A549 (cell line): ENCODE data around the gene PHOSPHO2. TPM values are rescaled to one million over a fixed set of nuclear protein-coding genes. Genes with fewer than 3 reads are reported as not detected.

Experiments
- ATAC-seq, 2 experiments: fragments of 200-7000 bp in 1 of 2; fragments of >200 bp in 1 of 2; cut with Nextera tagmentation in 1 of 2; cut with Tn5 transposase in 1 of 2; 3 replicates each; pipeline versions ENCODE4 v1.8.0 to v1.9.1; 2018 to 2020; ENCODE audit warnings: mild to moderate bottlenecking in 1 of 2, moderate library complexity in 1 of 2
- CTCF ChIA-PET: fragments of 300-600 bp; sonication (Branson Sonifier 250); formaldehyde crosslinking; extraction: SDS; loops from one replicate; lab custom pipeline; 2021; ENCODE audit warnings: antibody characterized with exemption, inconsistent platforms; lab: Yijun Ruan, JAX
- POLR2A ChIA-PET: fragments of 350-600 bp; formaldehyde crosslinking; extraction: SDS; loops from one replicate; lab custom pipeline; 2021; ENCODE audit warnings: antibody characterized with exemption, inconsistent platforms; lab: Yijun Ruan, JAX
- DNase-seq, 2 experiments: peaks; one replicate each; pipeline versions ENCODE4 v3.0.0 to v3.0.0-alpha.2; 2011 to 2016; ENCODE audit warnings: low read depth in 1 of 2, low spot score in 1 of 2
- FAIRE-seq: peaks from 2 replicates; lab custom pipeline; 2011; peaks lifted over from hg19 to GRCh38; lab: Jason Lieb, UNC
- H3K27ac ChIP-seq, 2 experiments: fragments of >200 bp; sonication (Bioruptor Twin); formaldehyde crosslinking; 3 replicates each; pipeline ENCODE4 v1.5.1; 2016 to 2017
- H3K4me1 ChIP-seq: fragments of >200 bp; sonication (Bioruptor Twin); formaldehyde crosslinking; 3 replicates; pipeline ENCODE4 v1.6.1; 2016
- H3K4me2 ChIP-seq: fragments of >200 bp; sonication (Bioruptor Twin); formaldehyde crosslinking; 3 replicates; pipeline ENCODE4 v1.6.1; 2016
- H3K4me3 ChIP-seq: fragments of >200 bp; sonication (Bioruptor Twin); formaldehyde crosslinking; 3 replicates; pipeline ENCODE4 v1.5.1; 2016
- H3K9me3 ChIP-seq: fragments of >200 bp; sonication (Bioruptor Twin); formaldehyde crosslinking; 3 replicates; pipeline ENCODE4 v1.6.1; 2016
- BHLHE40 ChIP-seq: IDR thresholded peaks from 2 replicates; pipeline ENCODE4 v1.6.1; 2012; ENCODE audit warnings: low read depth, low read length, inconsistent platforms
- CEBPB ChIP-seq, 2 experiments: fragments of >200 bp in 1 of 2; sonication (Bioruptor Twin) in 1 of 2; formaldehyde crosslinking in 1 of 2; IDR thresholded peaks; 2 replicates each; pipeline ENCODE4 v1.6.1; 2012 to 2016
- CHD4 ChIP-seq: fragments of 200-600 bp; sonication (generic); IDR thresholded peaks from 2 replicates; pipeline ENCODE4 v1.6.1; 2016; ENCODE audit warnings: antibody characterized with exemption, mild to moderate bottlenecking, borderline replicate concordance
- ELK1 ChIP-seq: fragments of 150-350 bp; IDR thresholded peaks from 2 replicates; pipeline ENCODE4 v1.6.1; 2014; ENCODE audit warnings: low read depth, mild to moderate bottlenecking, low read length
- FOSB ChIP-seq: fragments of 250-450 bp; sonication (Bioruptor Pico); IDR thresholded peaks from 2 replicates; pipeline ENCODE4 v1.5.0; 2020; ENCODE audit warnings: mild to moderate bottlenecking, moderate library complexity
- FOSL2 ChIP-seq, 2 experiments: fragments of 450-650 bp in 1 of 2; fragments of >200 bp in 1 of 2; sonication (Bioruptor Twin) in 1 of 2; formaldehyde crosslinking; IDR thresholded peaks; 2 replicates each; pipeline versions ENCODE4 v1.5.0 to v1.6.1; 2016 to 2020; ENCODE audit warnings: mild to moderate bottlenecking in 1 of 2, moderate library complexity in 1 of 2
- HDAC2 ChIP-seq: fragments of 200-600 bp; sonication (generic); IDR thresholded peaks from 2 replicates; pipeline ENCODE4 v1.6.1; 2016
- HEYL ChIP-seq: fragments of 250-450 bp; sonication (Bioruptor Pico); IDR thresholded peaks from 2 replicates; pipeline ENCODE4 v1.8.0; 2021; ENCODE audit warnings: mild to moderate bottlenecking, moderate library complexity
- HOXA7 ChIP-seq: fragments of 250-450 bp; sonication (Bioruptor Pico); IDR thresholded peaks from 2 replicates; pipeline ENCODE4 v1.5.0; 2020; ENCODE audit warnings: mild to moderate bottlenecking, moderate library complexity
- HOXB13 ChIP-seq: fragments of 250-450 bp; sonication (Bioruptor Pico); IDR thresholded peaks from 2 replicates; pipeline ENCODE4 v1.5.0; 2020; ENCODE audit warnings: low read depth, mild to moderate bottlenecking, moderate library complexity
- JUNB ChIP-seq: fragments of >200 bp; sonication (Bioruptor Twin); formaldehyde crosslinking; IDR thresholded peaks from 2 replicates; pipeline ENCODE4 v1.6.1; 2016
- KDM1A ChIP-seq: fragments of 200-600 bp; sonication (generic); IDR thresholded peaks from 2 replicates; pipeline ENCODE4 v1.6.1; 2016; ENCODE audit warnings: low read depth, mild to moderate bottlenecking
- KDM5A ChIP-seq: fragments of 200-600 bp; sonication (generic); IDR thresholded peaks from 2 replicates; pipeline ENCODE4 v1.6.1; 2016; ENCODE audit warnings: antibody characterized with exemption, mild to moderate bottlenecking
- MAFK ChIP-seq: fragments of 450-650 bp; IDR thresholded peaks from 2 replicates; pipeline ENCODE4 v1.6.1; 2014; ENCODE audit not compliant: partially characterized antibody
- PHF8 ChIP-seq: fragments of 200-600 bp; sonication (generic); IDR thresholded peaks from 2 replicates; pipeline ENCODE4 v1.6.1; 2016; ENCODE audit warnings: low read depth, mild to moderate bottlenecking, antibody characterized with exemption, moderate library complexity, borderline replicate concordance
- POLR2A ChIP-seq: IDR thresholded peaks from 2 replicates; pipeline ENCODE4 v1.6.1; 2012; ENCODE audit warnings: mild to moderate bottlenecking, low read length
- POLR2AphosphoS2 ChIP-seq: conservative IDR thresholded peaks from 2 replicates; pipeline ENCODE4 v1.6.1; 2012; ENCODE audit warnings: low read length, improper control_type of control experiment, inconsistent platforms
- RCOR1 ChIP-seq: fragments of 150-350 bp; IDR thresholded peaks from 2 replicates; pipeline ENCODE4 v1.6.1; 2014; ENCODE audit warnings: antibody characterized with exemption, low read length, low read depth
- REST ChIP-seq: fragments of 200-600 bp; sonication (generic); IDR thresholded peaks from 2 replicates; pipeline ENCODE4 v1.6.1; 2016; ENCODE audit warnings: antibody characterized with exemption, mild to moderate bottlenecking, moderate library complexity
- RNF2 ChIP-seq: fragments of 200-600 bp; sonication (generic); IDR thresholded peaks from 2 replicates; pipeline ENCODE4 v1.6.1; 2016; ENCODE audit warnings: low read depth, mild to moderate bottlenecking, antibody characterized with exemption, moderate library complexity, borderline replicate concordance
- SREBF2 ChIP-seq: fragments of 450-650 bp; IDR thresholded peaks from 2 replicates; pipeline ENCODE4 v1.6.1; 2014; ENCODE audit warnings: mild to moderate bottlenecking, moderate library complexity
- TP53 ChIP-seq: fragments of 250-450 bp; sonication (Bioruptor Pico); IDR thresholded peaks from 2 replicates; pipeline ENCODE4 v1.5.0; 2021; ENCODE audit warnings: mild to moderate bottlenecking, moderate library complexity
- ZC3H11A ChIP-seq: fragments of 450-650 bp; IDR thresholded peaks from 2 replicates; pipeline ENCODE4 v1.6.1; 2014; ENCODE audit warnings: antibody characterized with exemption, mild to moderate bottlenecking
- ZSCAN20 ChIP-seq: fragments of 250-450 bp; sonication (Bioruptor Pico); IDR thresholded peaks from 2 replicates; pipeline ENCODE4 v1.8.0; 2022; ENCODE audit warnings: mild to moderate bottlenecking, moderate library complexity
- WGBS: methylation state at CpG from one replicate; pipeline ENCODE4 v1.1.6; 2017; ENCODE audit errors: missing lambda C conversion rate; 5-methylcytosine and 5-hydroxymethylcytosine counted together
- polyA plus RNA-seq, 4 experiments: library from polyadenylated mRNA; depleted of rRNA in 3 of 4; stranded (reverse); fragments of >200 nt; fragmentation: RNase III in 1 of 4; extraction: RNeasy Plus Mini Kit Qiagen cat#74134 plus additional on column Dnase treatment in 1 of 4; gene quantifications; 2 replicates in 3 of 4; 3 replicates in 1 of 4; pipeline ENCODE4 v1.2.3, GENCODE V29; 2011 to 2017
- TF ChIP-seq, protein P1 (sequence below): fragments of 250-450 bp; sonication (Bioruptor Pico); IDR thresholded peaks from 2 replicates; pipeline ENCODE4 v1.5.0; 2020; ENCODE audit warnings: low read depth, mild to moderate bottlenecking, moderate library complexity

The PHOSPHO2 gene
- polyA plus RNA-seq, 2 of the 4 experiments (the other 2 are of a cell fraction), result 3.9 to 5.1 TPM

DNA sequence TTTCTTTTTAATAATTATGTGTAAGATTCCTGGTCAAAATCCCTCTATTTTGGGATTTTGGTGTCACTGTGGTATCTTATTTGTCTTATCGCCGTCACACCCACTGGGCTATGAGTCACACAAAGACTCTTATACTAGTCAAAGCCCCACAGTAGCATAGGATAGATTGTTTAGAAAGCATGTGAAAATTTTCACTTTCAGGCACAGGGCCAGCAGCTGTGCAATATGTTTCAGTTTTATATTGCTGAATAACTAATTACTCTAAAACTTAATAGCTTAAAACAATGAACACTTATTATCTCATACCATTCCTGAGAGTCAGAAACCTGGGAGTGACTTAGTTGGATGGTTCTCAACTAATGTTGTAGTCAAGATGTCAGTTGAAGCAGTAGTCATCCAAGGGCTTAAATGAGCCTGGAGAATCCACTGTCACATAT lies 24.0 kb upstream of the PHOSPHO2 start (continued):
- TF ChIP-seq REST (no peak), HEYL (no peak)
- TF ChIP-seq, all 56 proteins: peak for 0

- Histone ChIP-seq H3K4me3 (no peak overlapping the region), H3K9me3 (no peaks in the 10 kb centered on the region), H3K27ac (no peak overlapping the region)
- FAIRE-seq, result no peak
- DNase-seq, result no peak
- POLR2A ChIA-PET, result no interaction called here
- TF ChIP-seq CHD4 (no peak), SREBF2 (no peak), ELK1 (no peak), POLR2A (no peak), BHLHE40 (no peak), RCOR1 (no peak), PHF8 (no peak), FOSB (no peak), HOXB13 (CRISPR knock-in tag) (no peak), POLR2AphosphoS2 (no peak), KDM1A (no peak), TP53 (CRISPR knock-in tag) (no peak), HOXA7 (CRISPR knock-in tag) (no peak), JUNB (no peak), FOSL2 (IDR thresholded peaks at IDR 0.05) (no peak), FOSL2 (CRISPR knock-in tag; IDR thresholded peaks at IDR 0.05) (no peak)
- TF ChIP-seq, protein P1, sequence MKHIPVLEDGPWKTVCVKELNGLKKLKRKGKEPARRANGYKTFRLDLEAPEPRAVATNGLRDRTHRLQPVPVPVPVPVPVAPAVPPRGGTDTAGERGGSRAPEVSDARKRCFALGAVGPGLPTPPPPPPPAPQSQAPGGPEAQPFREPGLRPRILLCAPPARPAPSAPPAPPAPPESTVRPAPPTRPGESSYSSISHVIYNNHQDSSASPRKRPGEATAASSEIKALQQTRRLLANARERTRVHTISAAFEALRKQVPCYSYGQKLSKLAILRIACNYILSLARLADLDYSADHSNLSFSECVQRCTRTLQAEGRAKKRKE, result no peak
- TF ChIP-seq, all 56 proteins: peak for 0
- Histone ChIP-seq H3K4me1 (no peaks in the 10 kb centered on the region), H3K4me2 (no peak overlapping the region)
- WGBS, result 93% methylated on average over 4 of the region's 4 CpGs
- CTCF ChIA-PET, result no interaction called here
- no peak for ATAC-seq
Observed at GRCh38 chr2:169670937-169671336, 23.3 kb upstream of the PHOSPHO2 start.

GRCh38 chr2:169672406-169672805 lies 21.9 kb upstream of the PHOSPHO2 start:
- no peak overlapping the region for H3K4me2 ChIP-seq
- CTCF ChIA-PET, result no interaction called here
- POLR2A ChIA-PET, result no interaction called here
- no peaks in the 10 kb centered on the region for H3K9me3 ChIP-seq
- H3K4me3 ChIP-seq, result no peak overlapping the region
- FAIRE-seq, result no peak
- DNase-seq, result no peak
- no peak for ATAC-seq
- TF ChIP-seq HDAC2 (no peak), PHF8 (no peak), ZSCAN20 (CRISPR knock-in tag) (no peak), HEYL (no peak), ZC3H11A (no peak), MAFK (no peak), RNF2 (no peak), CEBPB (IDR thresholded peaks at IDR 0.05) (no peak), KDM5A (no peak)
- 67% methylated on average over 6 of the region's 6 CpGs for WGBS
- no peak overlapping the region for H3K27ac ChIP-seq
- no peaks in the 10 kb centered on the region for H3K4me1 ChIP-seq
